ENCODE measurements around the gene TARS1. TPM values are rescaled to one million over a fixed set of nuclear protein-coding genes. Genes with fewer than 3 reads are reported as not detected.

TARS1 gene
- total RNA-seq, 1 experiment from 2014 or later = 584 TPM

- TF ChIP-seq, protein P1, sequence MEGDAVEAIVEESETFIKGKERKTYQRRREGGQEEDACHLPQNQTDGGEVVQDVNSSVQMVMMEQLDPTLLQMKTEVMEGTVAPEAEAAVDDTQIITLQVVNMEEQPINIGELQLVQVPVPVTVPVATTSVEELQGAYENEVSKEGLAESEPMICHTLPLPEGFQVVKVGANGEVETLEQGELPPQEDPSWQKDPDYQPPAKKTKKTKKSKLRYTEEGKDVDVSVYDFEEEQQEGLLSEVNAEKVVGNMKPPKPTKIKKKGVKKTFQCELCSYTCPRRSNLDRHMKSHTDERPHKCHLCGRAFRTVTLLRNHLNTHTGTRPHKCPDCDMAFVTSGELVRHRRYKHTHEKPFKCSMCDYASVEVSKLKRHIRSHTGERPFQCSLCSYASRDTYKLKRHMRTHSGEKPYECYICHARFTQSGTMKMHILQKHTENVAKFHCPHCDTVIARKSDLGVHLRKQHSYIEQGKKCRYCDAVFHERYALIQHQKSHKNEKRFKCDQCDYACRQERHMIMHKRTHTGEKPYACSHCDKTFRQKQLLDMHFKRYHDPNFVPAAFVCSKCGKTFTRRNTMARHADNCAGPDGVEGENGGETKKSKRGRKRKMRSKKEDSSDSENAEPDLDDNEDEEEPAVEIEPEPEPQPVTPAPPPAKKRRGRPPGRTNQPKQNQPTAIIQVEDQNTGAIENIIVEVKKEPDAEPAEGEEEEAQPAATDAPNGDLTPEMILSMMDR (conservative IDR thresholded peaks at IDR 0.05) = no peak
- no peak for TF ChIP-seq EZH2 (IDR thresholded peaks at IDR 0.05; ENCODE audit: low read depth)
- Histone ChIP-seq H3F3A (ENCODE audit: insufficient read depth, low read depth) (peaks cover 8% of the 10 kb centered on the region; the same call in 1 of the 2 replicates), H3K9me3 (ENCODE audit: insufficient read depth, low read depth) (no peaks in the 10 kb centered on the region), H3K4me3 (no peak overlapping the region), H2AFZ (no peak overlapping the region), H4K20me1 (ENCODE audit: insufficient read depth) (peaks cover 94% of the 10 kb centered on the region), H3K79me2 (ENCODE audit: low read depth) (peaks cover 90% of the 10 kb centered on the region), H3K9me2 (ENCODE audit: insufficient read depth) (no peaks in the 10 kb centered on the region), H3K36me3 (ENCODE audit: low read depth) (peaks cover 84% of the 10 kb centered on the region), H3K4me1 (replicated peaks; ENCODE audit: insufficient read depth) (peaks cover 12% of the 10 kb centered on the region), H3K27me3 (ENCODE audit: insufficient read depth, low read depth) (no peaks in the 10 kb centered on the region), H3K27ac (no peak overlapping the region), H3K4me2 (no peak overlapping the region)
- ChIA-PET CTCF (no interaction called here), POLR2A (ENCODE audit: unreplicated experiment) (no interaction called here)
- intact Hi-C loops (cut with micrococcal nuclease; ENCODE audit: unreplicated experiment) = no loop called here
- no peak for DNase-seq
- BruUV-seq (replicated peaks) = no TSS peak
These were observed 7.4 kb downstream of the TARS1 start for GRCh38 chr5:33448118-33448517.

DNA sequence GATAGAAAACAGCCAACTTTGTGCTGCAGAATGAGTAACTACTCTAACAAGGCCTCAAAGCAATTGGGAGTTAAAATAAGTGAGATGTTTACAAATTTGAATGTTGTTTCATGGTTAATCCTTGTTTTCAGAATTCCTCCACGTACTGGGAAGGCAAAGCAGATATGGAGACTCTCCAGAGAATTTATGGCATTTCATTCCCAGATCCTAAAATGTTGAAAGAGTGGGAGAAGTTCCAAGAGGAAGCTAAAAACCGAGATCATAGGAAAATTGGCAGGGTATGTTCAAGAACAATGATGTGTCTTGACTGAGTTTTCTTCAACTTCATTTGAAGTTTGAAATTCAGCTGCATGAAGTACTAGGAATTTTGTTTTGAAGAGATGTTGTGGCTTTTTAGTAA, 16.4 kb downstream of the TARS1 start:
- peaks cover 60% of the 10 kb centered on the region for H4K20me1 ChIP-seq (ENCODE audit: insufficient read depth)
- no peak overlapping the region for H3K4me2 ChIP-seq
- DNase-seq = no peak
- ChIA-PET POLR2A (ENCODE audit: unreplicated experiment) (interaction anchor here (0.6 kb wide), 2 partner anchors 12 to 51 kb away, joined by 3 read pairs; no protein-coding TSS in a partner anchor), CTCF (no interaction called here)
- no peak overlapping the region for H3K4me3 ChIP-seq
- H3K36me3 ChIP-seq (ENCODE audit: low read depth) = peaks cover 95% of the 10 kb centered on the region
- no peak overlapping the region for H3K27ac ChIP-seq
- peaks cover 28% of the 10 kb centered on the region; the same call in 1 of the 2 replicates for H3F3A ChIP-seq (ENCODE audit: insufficient read depth, low read depth)
- H3K9me2 ChIP-seq (ENCODE audit: insufficient read depth) = no peaks in the 10 kb centered on the region
- no TSS peak for BruUV-seq (replicated peaks)
- 0 out of 2 replicates have a peak, but pooled peaks cover 5% of the 10 kb centered on the region for H3K4me1 ChIP-seq (replicated peaks; ENCODE audit: insufficient read depth)
- no peak overlapping the region for H2AFZ ChIP-seq
- peaks cover 8% of the 10 kb centered on the region for H3K79me2 ChIP-seq (ENCODE audit: low read depth)
- intact Hi-C loops (cut with micrococcal nuclease; ENCODE audit: unreplicated experiment) = no loop called here
- no peaks in the 10 kb centered on the region for H3K27me3 ChIP-seq (ENCODE audit: insufficient read depth, low read depth)
- H3K9me3 ChIP-seq (ENCODE audit: insufficient read depth, low read depth) = no peaks in the 10 kb centered on the region
- TF ChIP-seq, protein P1 (conservative IDR thresholded peaks at IDR 0.05) = no peak
- no peak for TF ChIP-seq EZH2 (IDR thresholded peaks at IDR 0.05; ENCODE audit: low read depth)

GRCh38 chr5:33457817-33458216, 17.1 kb downstream of the TARS1 start:
- TF ChIP-seq EZH2 (IDR thresholded peaks at IDR 0.05; ENCODE audit: low read depth) = no peak
- TF ChIP-seq, protein P1 (conservative IDR thresholded peaks at IDR 0.05) = no peak
- Histone ChIP-seq H3K27ac (no peak overlapping the region), H3K4me3 (no peak overlapping the region), H3K27me3 (ENCODE audit: insufficient read depth, low read depth) (no peaks in the 10 kb centered on the region), H3K9me3 (ENCODE audit: insufficient read depth, low read depth) (no peaks in the 10 kb centered on the region), H3K79me2 (ENCODE audit: low read depth) (peaks cover under 1% of the 10 kb centered on the region; the same call in 1 of the 2 replicates), H3K9me2 (ENCODE audit: insufficient read depth) (no peaks in the 10 kb centered on the region), H3F3A (ENCODE audit: insufficient read depth, low read depth) (peaks cover 28% of the 10 kb centered on the region; the same call in 1 of the 2 replicates), H3K36me3 (ENCODE audit: low read depth) (peaks cover 95% of the 10 kb centered on the region), H3K4me2 (no peak overlapping the region), H4K20me1 (ENCODE audit: insufficient read depth) (peaks cover 58% of the 10 kb centered on the region), H2AFZ (no peak overlapping the region), H3K4me1 (replicated peaks; ENCODE audit: insufficient read depth) (0 out of 2 replicates have a peak, but pooled peaks cover 5% of the 10 kb centered on the region)
- intact Hi-C loops (cut with micrococcal nuclease; ENCODE audit: unreplicated experiment) = no loop called here
- ChIA-PET POLR2A (ENCODE audit: unreplicated experiment) (interaction anchor here (0.6 to 0.8 kb wide), 3 partner anchors 13 to 52 kb away, joined by 3 to 7 read pairs (median 5); no protein-coding TSS in a partner anchor), CTCF (no interaction called here)
- no TSS peak for BruUV-seq (replicated peaks)
- DNase-seq = no peak

Measured in PC-9 (cell line).